ENCODE results near the gene IDH3A. TPM values are rescaled to one million over a fixed set of nuclear protein-coding genes. Genes with fewer than 3 reads are reported as not detected.
"Not testable (repeated sequence)": the region's sequence is repeated elsewhere in the genome, so short reads cannot be mapped to it uniquely, and the experiment has no call there.

Gene IDH3A
- total RNA-seq, 2 donors from 2014 or later: 203 to 264 TPM

DNA sequence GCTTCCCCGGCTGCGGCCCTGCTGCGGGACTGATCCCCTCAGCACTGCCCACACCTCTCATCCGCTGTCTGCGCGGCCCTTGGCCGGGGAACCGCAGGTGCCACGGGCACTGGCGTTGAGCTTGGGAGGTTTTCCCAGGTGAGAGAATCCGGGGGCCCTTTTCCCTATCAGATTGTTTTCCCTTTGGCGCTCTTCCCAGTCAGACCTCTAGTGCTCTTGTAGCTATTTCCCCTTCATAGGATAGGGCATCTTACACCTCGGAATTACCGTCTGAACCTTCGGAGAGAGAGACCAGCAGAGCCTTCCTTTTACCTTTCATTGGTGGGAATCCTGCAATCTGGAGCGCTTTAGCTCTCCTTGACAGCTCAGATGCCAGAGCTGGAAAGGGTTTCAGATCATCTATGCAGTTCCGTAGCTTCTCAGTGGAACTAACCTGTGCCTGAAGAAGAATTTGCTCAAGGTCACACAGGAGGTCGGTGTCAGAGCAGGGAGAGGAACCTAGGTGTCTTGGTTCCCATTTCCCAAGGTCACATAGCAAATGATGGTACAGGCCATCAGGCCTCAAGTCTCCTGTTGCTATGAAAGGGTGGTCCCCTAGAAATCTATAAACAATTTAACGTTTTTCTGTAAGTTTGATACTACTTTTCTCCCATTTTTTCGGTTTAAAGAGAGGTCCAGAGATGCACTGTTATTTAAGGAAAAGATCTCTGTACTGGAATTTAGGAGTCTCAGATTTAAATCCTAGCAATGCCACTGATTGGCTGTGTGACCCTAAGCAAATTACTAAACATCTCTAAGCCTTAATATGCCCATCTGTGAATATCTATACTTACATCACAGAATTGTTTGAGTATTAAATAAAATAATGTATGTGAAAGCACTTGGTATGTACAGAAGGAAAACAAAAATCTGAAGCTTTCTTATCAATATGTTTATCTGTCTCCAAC lies 916 bp downstream of the IDH3A start:
- Histone ChIP-seq H3K27me3 (no peaks in the 10 kb centered on the region), H3K9ac (ENCODE audit: low read depth in 2 of 2, low read length in 2 of 2) (peak overlapping the region; percentile 92 to 98), H3K27ac (peak overlapping the region; percentile 83), H3K4me3 (peak overlapping the region; percentile 94), H3K4me1 (peaks cover 6% of the 10 kb centered on the region), H3K9me3 (no peaks in the 10 kb centered on the region), H3K36me3 (no peaks in the 10 kb centered on the region)
- peak; percentile 55 for DNase-seq
- intact Hi-C loops (cut with DNase I): no loop called here
- TF ChIP-seq, protein P1, sequence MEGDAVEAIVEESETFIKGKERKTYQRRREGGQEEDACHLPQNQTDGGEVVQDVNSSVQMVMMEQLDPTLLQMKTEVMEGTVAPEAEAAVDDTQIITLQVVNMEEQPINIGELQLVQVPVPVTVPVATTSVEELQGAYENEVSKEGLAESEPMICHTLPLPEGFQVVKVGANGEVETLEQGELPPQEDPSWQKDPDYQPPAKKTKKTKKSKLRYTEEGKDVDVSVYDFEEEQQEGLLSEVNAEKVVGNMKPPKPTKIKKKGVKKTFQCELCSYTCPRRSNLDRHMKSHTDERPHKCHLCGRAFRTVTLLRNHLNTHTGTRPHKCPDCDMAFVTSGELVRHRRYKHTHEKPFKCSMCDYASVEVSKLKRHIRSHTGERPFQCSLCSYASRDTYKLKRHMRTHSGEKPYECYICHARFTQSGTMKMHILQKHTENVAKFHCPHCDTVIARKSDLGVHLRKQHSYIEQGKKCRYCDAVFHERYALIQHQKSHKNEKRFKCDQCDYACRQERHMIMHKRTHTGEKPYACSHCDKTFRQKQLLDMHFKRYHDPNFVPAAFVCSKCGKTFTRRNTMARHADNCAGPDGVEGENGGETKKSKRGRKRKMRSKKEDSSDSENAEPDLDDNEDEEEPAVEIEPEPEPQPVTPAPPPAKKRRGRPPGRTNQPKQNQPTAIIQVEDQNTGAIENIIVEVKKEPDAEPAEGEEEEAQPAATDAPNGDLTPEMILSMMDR (IDR thresholded peaks at IDR 0.05): no peak

DNA sequence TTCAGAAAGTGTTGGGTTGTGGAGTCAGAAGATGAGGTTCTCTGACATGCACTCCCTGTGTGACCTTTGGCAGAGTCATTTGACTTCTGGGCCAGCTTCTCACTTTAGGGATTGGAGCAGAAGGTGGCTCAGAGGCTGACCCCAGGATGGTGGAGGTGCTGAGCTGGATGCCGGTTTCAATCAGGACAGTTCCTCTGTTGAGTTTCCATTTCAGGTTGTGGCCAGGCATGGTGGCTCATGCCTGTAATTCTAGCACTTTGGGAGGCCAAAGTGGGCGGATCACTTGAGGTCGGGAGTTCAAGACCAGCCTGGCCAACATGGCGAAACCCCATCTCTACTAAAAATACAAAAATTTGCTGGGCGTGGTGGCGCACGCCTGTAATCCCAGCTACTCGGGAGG lies 1.9 kb downstream of the IDH3A start:
- H3K36me3 ChIP-seq; H3K27ac ChIP-seq; H3K27me3 ChIP-seq; intact Hi-C loops (cut with DNase I); H3K9me3 ChIP-seq; DNase-seq; H3K4me3 ChIP-seq; H3K4me1 ChIP-seq: not testable (repeated sequence)
- peak overlapping the region in 1 of 2 donors; percentile 63 for H3K9ac ChIP-seq (ENCODE audit: low read depth in 2 of 2, low read length in 2 of 2)

DNA sequence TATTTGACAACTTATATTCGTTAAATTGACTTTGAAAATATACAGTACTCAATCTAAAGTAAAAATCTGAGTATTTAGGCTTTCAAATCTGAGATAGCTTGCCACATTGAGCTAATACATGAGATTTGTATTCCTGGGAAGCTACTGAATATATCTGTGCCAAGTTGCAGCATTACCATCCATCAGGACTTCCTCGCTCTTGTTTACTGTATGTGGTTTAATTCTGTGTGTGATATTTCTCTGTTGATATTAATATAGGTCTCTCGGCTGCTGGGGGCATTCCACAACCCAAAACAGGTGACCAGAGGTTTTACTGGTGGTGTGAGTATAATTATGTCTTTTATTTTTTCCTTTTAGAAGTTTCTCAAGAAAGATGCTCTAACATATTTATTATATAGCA lies 5.8 kb downstream of the IDH3A start:
- H3K9ac ChIP-seq (ENCODE audit: low read depth in 2 of 2, low read length in 2 of 2): no peak overlapping the region
- H3K9me3 ChIP-seq: no peaks in the 10 kb centered on the region
- H3K4me1 ChIP-seq: peaks cover 2% of the 10 kb centered on the region
- H3K27ac ChIP-seq: no peak overlapping the region
- no peak overlapping the region for H3K4me3 ChIP-seq
- TF ChIP-seq, protein P1 (IDR thresholded peaks at IDR 0.05): no peak
- H3K36me3 ChIP-seq: no peaks in the 10 kb centered on the region
- no peak for DNase-seq
- no peaks in the 10 kb centered on the region for H3K27me3 ChIP-seq
- intact Hi-C loops (cut with DNase I): no loop called here

DNA sequence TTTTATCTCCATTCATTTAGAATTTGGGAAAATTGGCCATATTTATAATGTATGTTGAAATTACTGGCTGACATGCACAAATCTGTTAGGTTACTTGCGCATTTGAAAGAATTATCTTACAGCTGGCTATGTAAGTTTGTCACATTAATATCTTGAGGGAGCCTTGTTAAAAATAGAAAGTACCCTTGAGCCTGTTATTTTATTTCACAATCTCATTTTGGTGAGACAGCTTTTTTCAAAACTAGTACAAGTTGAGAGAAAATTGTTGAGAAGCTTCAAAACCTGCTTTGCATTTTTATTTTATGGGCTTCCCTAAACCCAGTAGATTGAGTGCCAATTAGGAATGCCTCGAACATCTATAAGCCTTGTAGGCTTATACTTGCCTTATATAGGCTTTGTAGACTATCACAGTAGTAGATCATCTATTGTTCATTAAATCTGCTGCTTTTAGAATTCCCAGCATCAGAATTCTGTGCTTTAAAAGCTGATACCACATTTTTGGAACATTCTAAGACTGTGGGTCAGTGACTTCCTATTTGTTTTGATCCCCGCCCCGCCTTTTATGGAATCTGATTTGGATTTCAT lies 6.3 kb downstream of the IDH3A start:
- H3K9me3 ChIP-seq: no peaks in the 10 kb centered on the region
- H3K4me1 ChIP-seq: no peaks in the 10 kb centered on the region
- H3K27ac ChIP-seq: peak overlapping the region; percentile 12
- no peaks in the 10 kb centered on the region for H3K27me3 ChIP-seq
- H3K4me3 ChIP-seq: no peak overlapping the region
- H3K9ac ChIP-seq (ENCODE audit: low read depth in 2 of 2, low read length in 2 of 2): no peak overlapping the region
- TF ChIP-seq, protein P1 (IDR thresholded peaks at IDR 0.05): no peak
- no peaks in the 10 kb centered on the region for H3K36me3 ChIP-seq
- DNase-seq: no peak
- intact Hi-C loops (cut with DNase I): no loop called here

DNA sequence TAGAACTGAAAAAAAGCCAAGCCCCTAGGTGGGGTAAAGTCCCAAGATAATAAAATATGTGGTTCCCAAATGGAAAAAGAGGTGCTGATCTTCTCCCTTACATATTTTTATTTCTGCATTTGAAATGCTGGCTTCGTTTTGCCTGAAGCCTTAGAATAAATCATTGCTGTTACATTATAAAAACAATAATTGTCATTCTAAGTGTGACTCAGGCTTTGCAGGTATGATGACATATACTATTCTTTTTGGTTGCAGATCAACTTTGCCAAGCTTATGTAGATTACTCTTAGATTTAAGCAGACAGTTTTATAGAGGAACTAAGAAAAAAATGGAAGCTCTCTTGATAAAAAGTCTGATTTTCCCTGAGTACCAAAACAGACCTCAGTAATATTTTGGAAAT lies 7.5 kb downstream of the IDH3A start:
- Histone ChIP-seq H3K4me1 (no peaks in the 10 kb centered on the region), H3K9me3 (no peaks in the 10 kb centered on the region), H3K36me3 (no peaks in the 10 kb centered on the region), H3K9ac (ENCODE audit: low read depth in 2 of 2, low read length in 2 of 2) (no peak overlapping the region), H3K4me3 (no peak overlapping the region), H3K27ac (no peak overlapping the region), H3K27me3 (no peaks in the 10 kb centered on the region)
- intact Hi-C loops (cut with DNase I): no loop called here
- TF ChIP-seq, protein P1 (IDR thresholded peaks at IDR 0.05): no peak
- no peak for DNase-seq

DNA sequence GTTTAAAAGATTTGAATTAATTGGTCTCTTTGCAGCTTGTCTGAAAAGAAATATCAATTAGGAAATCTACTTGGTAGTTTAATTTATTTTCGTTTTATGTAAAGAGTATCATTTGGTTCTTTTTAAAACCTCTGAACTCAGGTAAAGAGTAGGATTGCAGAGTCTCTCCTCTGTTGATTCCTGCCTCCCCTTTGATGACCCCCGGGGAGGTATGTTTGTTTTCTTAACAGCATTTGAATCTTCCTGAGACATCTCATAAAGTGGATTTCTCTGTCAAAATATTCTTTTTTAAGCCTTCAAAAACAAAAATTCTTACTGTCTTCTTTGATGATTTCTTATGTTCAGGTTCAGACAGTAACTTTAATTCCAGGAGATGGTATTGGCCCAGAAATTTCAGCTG lies 8.0 kb downstream of the IDH3A start:
- intact Hi-C loops (cut with DNase I): no loop called here
- H3K9me3 ChIP-seq: no peaks in the 10 kb centered on the region
- H3K4me1 ChIP-seq: no peaks in the 10 kb centered on the region
- DNase-seq: no peak
- H3K4me3 ChIP-seq: no peak overlapping the region
- no peak overlapping the region for H3K9ac ChIP-seq (ENCODE audit: low read depth in 2 of 2, low read length in 2 of 2)
- H3K27me3 ChIP-seq: no peaks in the 10 kb centered on the region
- H3K27ac ChIP-seq: no peak overlapping the region
- TF ChIP-seq, protein P1 (IDR thresholded peaks at IDR 0.05): no peak
- no peaks in the 10 kb centered on the region for H3K36me3 ChIP-seq

Data from colonic mucosa (tissue), 4 donors.